Naive thymus-derived CD4-positive, alpha-beta T cell (primary cell): ENCODE results near the gene HLA-C. TPM values are rescaled to one million over a fixed set of nuclear protein-coding genes. Genes with fewer than 3 reads are reported as not detected.
"Not testable (repeated sequence)": the region's sequence is repeated elsewhere in the genome, so short reads cannot be mapped to it uniquely, and the experiment has no call there.

Experiments used
- ATAC-seq: fragments of 150-1000 bp; cut with Tn5 transposase; 2 replicates; pipeline ENCODE4 v1.10.0; 2021; ENCODE audit warnings: mild to moderate bottlenecking, moderate library complexity
- CTCF ChIA-PET: fragments of 350-600 bp; sonication (Branson Sonifier 250); formaldehyde crosslinking; loops from one replicate; lab custom pipeline; 2021; ENCODE audit warnings: antibody characterized with exemption; lab: Charles Lee
- POLR2A ChIA-PET: fragments of 350-600 bp; sonication (Branson Sonifier 250); formaldehyde crosslinking; loops from one replicate; lab custom pipeline; 2021; ENCODE audit warnings: antibody characterized with exemption, inconsistent platforms; lab: Charles Lee
- DNase-seq, 9 donors: peaks; one replicate each; pipeline versions ENCODE4 v3.0.0 to v3.0.0-alpha.2; 2020 to 2022; ENCODE audit warnings: mixed read lengths in 1 of 9
- H3K27ac ChIP-seq: one replicate; pipeline ENCODE4 v1.7.0; 2013; ENCODE audit warnings: mild to moderate bottlenecking, low read depth, low read length, moderate library complexity
- H3K27me3 ChIP-seq, 2 donors: one replicate each; pipeline ENCODE4 v1.7.0; 2013; ENCODE audit warnings: low read length in 2 of 2, mild to moderate bottlenecking in 2 of 2, moderate library complexity in 2 of 2; ENCODE audit not compliant: control insufficient read depth in 2 of 2, insufficient read depth in 2 of 2
- H3K36me3 ChIP-seq, 3 experiments: 1 replicate in 2 of 3; 2 replicates in 1 of 3; pipeline ENCODE4 v1.7.0; 2013; ENCODE audit warnings: low read length in 3 of 3, mild to moderate bottlenecking in 3 of 3, moderate library complexity in 1 of 3; ENCODE audit not compliant: insufficient read depth in 3 of 3, control insufficient read depth in 2 of 3
- H3K4me1 ChIP-seq, 2 donors: one replicate each; pipeline ENCODE4 v1.7.0; 2013; ENCODE audit warnings: low read length in 2 of 2, mild to moderate bottlenecking in 2 of 2, moderate library complexity in 1 of 2; ENCODE audit not compliant: control insufficient read depth in 2 of 2, insufficient read depth in 2 of 2
- H3K4me3 ChIP-seq: 2 replicates; pipeline ENCODE4 v1.7.0; 2013; ENCODE audit warnings: mild to moderate bottlenecking, low read length
- H3K9me3 ChIP-seq, 3 experiments: 1 replicate in 2 of 3; 2 replicates in 1 of 3; pipeline ENCODE4 v1.7.0; 2013; ENCODE audit warnings: low read length in 3 of 3; ENCODE audit not compliant: control insufficient read depth in 2 of 3
- H3K27ac Mint-ChIP-seq, 9 donors: one replicate each; pipeline ENCODE4 v1.8.0; 2020 to 2022; ENCODE audit warnings: mixed read lengths in 9 of 9, mild to moderate bottlenecking in 8 of 9, moderate library complexity in 5 of 9, inconsistent platforms in 2 of 9
- H3K27me3 Mint-ChIP-seq, 5 donors: one replicate each; pipeline ENCODE4 v1.8.0; 2021 to 2022; ENCODE audit warnings: mixed read lengths in 5 of 5, mild to moderate bottlenecking in 1 of 5
- H3K36me3 Mint-ChIP-seq, 5 donors: one replicate each; pipeline ENCODE4 v1.8.0; 2020 to 2022; ENCODE audit warnings: mixed read lengths in 5 of 5, mild to moderate bottlenecking in 3 of 5, inconsistent platforms in 1 of 5
- H3K4me1 Mint-ChIP-seq, 7 donors: one replicate each; pipeline ENCODE4 v1.8.0; 2020 to 2022; ENCODE audit warnings: mixed read lengths in 7 of 7, mild to moderate bottlenecking in 3 of 7, inconsistent platforms in 1 of 7
- H3K4me3 Mint-ChIP-seq, 10 donors: one replicate each; pipeline ENCODE4 v1.8.0; 2020 to 2022; ENCODE audit warnings: mild to moderate bottlenecking in 10 of 10, mixed read lengths in 10 of 10, moderate library complexity in 6 of 10, inconsistent platforms in 2 of 10
- H3K9me3 Mint-ChIP-seq, 11 donors: one replicate each; pipeline ENCODE4 v1.8.0; 2020 to 2022; ENCODE audit warnings: mixed read lengths in 11 of 11, mild to moderate bottlenecking in 4 of 11, inconsistent platforms in 1 of 11, moderate library complexity in 1 of 11
- intact Hi-C, 2 donors: fragments of 100-400 bp; cut with micrococcal nuclease; formaldehyde crosslinking; loops; one replicate each; pipeline ENCODE4 v1.15.1; 2023
- polyA plus RNA-seq, 2 donors: library from polyadenylated mRNA; unstranded; fragments of 300-500 nt; fragmentation: Illumina TruSeq; gene quantifications; one replicate each; pipeline ENCODE4 v1.2.3, GENCODE V29; 2021
- total RNA-seq, 6 experiments: library from RNA in 5 of 6; stranded (reverse) in 5 of 6; gene quantifications; 1 replicate in 5 of 6; 2 replicates in 1 of 6; pipeline ENCODE4 v1.2.3 and lab custom pipeline; 2021 to 2026

The HLA-C gene
- total and polyA plus RNA-seq, 7 experiments from 2014 or later = 1,349 to 2,874 (median 1,583) TPM

GRCh38 chr6:31279647-31280046 is 7.8 kb upstream of the HLA-C start:
- CTCF ChIA-PET, ATAC-seq, H3K27ac Mint-ChIP-seq, H3K36me3 ChIP-seq, H3K27me3 ChIP-seq, H3K36me3 Mint-ChIP-seq, H3K9me3 ChIP-seq, H3K27ac ChIP-seq, H3K9me3 Mint-ChIP-seq, DNase-seq, H3K4me3 ChIP-seq, H3K4me3 Mint-ChIP-seq, H3K4me1 ChIP-seq: not testable (repeated sequence)
- POLR2A ChIA-PET = interaction anchor here (1.6 to 2.4 kb wide), 3 partner anchors 11 to 82 kb away, joined by 5 to 9 read pairs (median 5); no protein-coding TSS in a partner anchor
- Mint-ChIP-seq H3K27me3 (peaks cover 0 to 52% (median 7%) of the 10 kb centered on the region in 5 donors), H3K4me1 (peaks cover 0 to 19% (median 5%) of the 10 kb centered on the region in 7 donors)
- intact Hi-C loops = loop anchor here in 1 of 2 donors (10.0 kb wide), 1 partner anchor 185 kb away; no protein-coding TSS in a partner anchor

GRCh38 chr6:31272836-31273626 is 1.1 kb upstream of the HLA-C start:
- peaks cover 42 to 56% (median 50%) of the 10 kb centered on the region in 7 donors for H3K4me1 Mint-ChIP-seq
- DNase-seq = peak in 7 of 9 donors; percentile 16 to 36 (median 28)

GRCh38 chr6:31272436-31272835 is 544 bp upstream of the HLA-C start:
- Histone ChIP-seq H3K36me3 (peaks cover 7 to 33% (median 33%) of the 10 kb centered on the region in 3 experiments), H3K4me1 (peaks cover 25 to 41% of the 10 kb centered on the region in 2 donors), H3K9me3 (no peaks in the 10 kb centered on the region), H3K27ac (peak overlapping the region; percentile 99), H3K4me3 (peak overlapping the region; percentile 83), H3K27me3 (no peaks in the 10 kb centered on the region)
- Mint-ChIP-seq H3K27ac (peak overlapping the region; percentile 99 to 100 (median 100)), H3K9me3 (peaks cover 0 to 2% (median 0%) of the 10 kb centered on the region in 11 donors), H3K36me3 (peaks cover 7 to 40% (median 36%) of the 10 kb centered on the region in 5 donors), H3K4me3 (peak overlapping the region; percentile 89 to 100 (median 94)), H3K4me1 (peaks cover 47 to 62% (median 56%) of the 10 kb centered on the region in 7 donors), H3K27me3 (peaks cover 0 to 23% (median 0%) of the 10 kb centered on the region in 5 donors)
- ChIA-PET CTCF (interaction anchor here (0.8 to 1.8 kb wide), 3 partner anchors 12 to 94 kb away, joined by 3 to 6 read pairs (median 4); no protein-coding TSS in a partner anchor), POLR2A (interaction anchor here (0.5 to 4.0 kb wide), 18 partner anchors 12 to 1700 kb away, joined by 3 to 50 read pairs (median 4); partner anchors contain the start of genes HLA-B and TCF19)
- no peak for ATAC-seq
- peak in 3 of 9 donors; percentile 14 to 39 (median 39) for DNase-seq
- intact Hi-C loops = loop anchor here (1.0 to 10.0 kb wide), 10 partner anchors 12 to 555 kb away; partner anchors contain the start of genes HLA-B (in 2 of the 2), TCF19 (in 2 of the 2) and MDC1 (in 1 of the 2)

More at GRCh38 chr6:31272836-31273626, 1.1 kb upstream of the HLA-C start:
- intact Hi-C loops = loop anchor here (1.0 to 10.0 kb wide), 10 partner anchors 13 to 556 kb away; partner anchors contain the start of genes HLA-B (in 2 of the 2), TCF19 (in 2 of the 2) and MDC1 (in 1 of the 2)
- ChIA-PET POLR2A (interaction anchor here (0.5 to 4.0 kb wide), 20 partner anchors 12 to 1699 kb away, joined by 3 to 50 read pairs (median 4); partner anchors contain the start of genes HLA-B and TCF19), CTCF (interaction anchor here (0.8 to 1.8 kb wide), 3 partner anchors 13 to 93 kb away, joined by 3 to 6 read pairs (median 4); no protein-coding TSS in a partner anchor)
- Histone ChIP-seq H3K36me3 (peaks cover 7 to 33% (median 30%) of the 10 kb centered on the region in 3 experiments), H3K4me1 (peaks cover 25 to 40% of the 10 kb centered on the region in 2 donors), H3K9me3 (no peaks in the 10 kb centered on the region), H3K27me3 (no peaks in the 10 kb centered on the region), H3K27ac (peak overlapping the region; percentile 99), H3K4me3 (peak overlapping the region; percentile 83)
- Mint-ChIP-seq H3K4me3 (peak overlapping the region; percentile 89 to 100 (median 94)), H3K9me3 (peaks cover 0 to 2% (median 0%) of the 10 kb centered on the region in 11 donors), H3K36me3 (peaks cover 7 to 34% (median 30%) of the 10 kb centered on the region in 5 donors), H3K27ac (peak overlapping the region; percentile 99 to 100 (median 100)), H3K27me3 (peaks cover 0 to 27% (median 0%) of the 10 kb centered on the region in 5 donors)
- no peak for ATAC-seq

GRCh38 chr6:31270788-31271640 is 878 bp downstream of the HLA-C start:
- peak overlapping the region; percentile 99 for H3K27ac ChIP-seq
- peak; percentile 45 for ATAC-seq
- Mint-ChIP-seq H3K27ac (peak overlapping the region; percentile 99 to 100 (median 100)), H3K36me3 (peaks cover 7 to 48% (median 42%) of the 10 kb centered on the region in 5 donors), H3K4me1 (peaks cover 53 to 70% (median 63%) of the 10 kb centered on the region in 7 donors), H3K27me3 (peaks cover 0 to 11% (median 0%) of the 10 kb centered on the region in 5 donors), H3K9me3 (peaks cover 0 to 5% (median 0%) of the 10 kb centered on the region in 11 donors), H3K4me3 (peak overlapping the region; percentile 89 to 100 (median 94))
- ChIA-PET POLR2A (interaction anchor here (0.9 to 4.0 kb wide), 7 partner anchors 10 to 88 kb away, joined by 3 to 35 read pairs (median 23); no protein-coding TSS in a partner anchor), CTCF (no interaction called here)
- DNase-seq = peak in 8 of 9 donors; percentile 40 to 72 (median 48)
- intact Hi-C loops = loop anchor here (5.0 to 10.0 kb wide), 2 partner anchors 194 to 554 kb away; partner anchors contain the start of gene MDC1 (in 1 of the 2)
- peaks cover 25 to 41% of the 10 kb centered on the region in 2 donors for H3K4me1 ChIP-seq
- H3K9me3 ChIP-seq = no peaks in the 10 kb centered on the region
- H3K4me3 ChIP-seq = peak overlapping the region; percentile 83
- no peaks in the 10 kb centered on the region for H3K27me3 ChIP-seq
- H3K36me3 ChIP-seq = peaks cover 7 to 33% (median 33%) of the 10 kb centered on the region in 3 experiments

- no peaks in the 10 kb centered on the region for H3K27me3 ChIP-seq
- Mint-ChIP-seq H3K27ac (peak overlapping the region; percentile 70 to 100 (median 87)), H3K36me3 (peaks cover 7 to 48% (median 42%) of the 10 kb centered on the region in 5 donors), H3K27me3 (peaks cover 0 to 2% (median 0%) of the 10 kb centered on the region in 5 donors), H3K4me3 (peak overlapping the region; percentile 81 to 100 (median 94)), H3K4me1 (peaks cover 46 to 64% (median 54%) of the 10 kb centered on the region in 7 donors), H3K9me3 (peaks cover 0 to 7% (median 3%) of the 10 kb centered on the region in 11 donors)
- intact Hi-C loops = no loop called here
- ChIA-PET POLR2A (interaction anchor here (0.6 to 4.8 kb wide), 11 partner anchors 8 to 1280 kb away, joined by 3 to 35 read pairs (median 5); no protein-coding TSS in a partner anchor), CTCF (interaction anchor here (1.1 kb wide), 1 partner anchor 8 kb away, joined by 3 read pairs; no protein-coding TSS in a partner anchor)
- ATAC-seq (no peak), DNase-seq (peak in 2 of 9 donors; percentile 11 to 22)
- H3K4me1 ChIP-seq = peaks cover 24 to 33% of the 10 kb centered on the region in 2 donors
- H3K4me3 ChIP-seq = peak overlapping the region; percentile 83
- H3K27ac ChIP-seq = peak overlapping the region; percentile 49
- no peaks in the 10 kb centered on the region for H3K9me3 ChIP-seq
- peaks cover 7 to 33% (median 33%) of the 10 kb centered on the region in 3 experiments for H3K36me3 ChIP-seq
Observed at GRCh38 chr6:31268836-31269235, 3.1 kb downstream of the HLA-C start.
